Measurements from ENCODE around the gene ANP32A. TPM values are rescaled to one million over a fixed set of nuclear protein-coding genes. Genes with fewer than 3 reads are reported as not detected.

The ANP32A gene
- total RNA-seq, 1 experiment from 2014 or later, result 232 TPM

DNA sequence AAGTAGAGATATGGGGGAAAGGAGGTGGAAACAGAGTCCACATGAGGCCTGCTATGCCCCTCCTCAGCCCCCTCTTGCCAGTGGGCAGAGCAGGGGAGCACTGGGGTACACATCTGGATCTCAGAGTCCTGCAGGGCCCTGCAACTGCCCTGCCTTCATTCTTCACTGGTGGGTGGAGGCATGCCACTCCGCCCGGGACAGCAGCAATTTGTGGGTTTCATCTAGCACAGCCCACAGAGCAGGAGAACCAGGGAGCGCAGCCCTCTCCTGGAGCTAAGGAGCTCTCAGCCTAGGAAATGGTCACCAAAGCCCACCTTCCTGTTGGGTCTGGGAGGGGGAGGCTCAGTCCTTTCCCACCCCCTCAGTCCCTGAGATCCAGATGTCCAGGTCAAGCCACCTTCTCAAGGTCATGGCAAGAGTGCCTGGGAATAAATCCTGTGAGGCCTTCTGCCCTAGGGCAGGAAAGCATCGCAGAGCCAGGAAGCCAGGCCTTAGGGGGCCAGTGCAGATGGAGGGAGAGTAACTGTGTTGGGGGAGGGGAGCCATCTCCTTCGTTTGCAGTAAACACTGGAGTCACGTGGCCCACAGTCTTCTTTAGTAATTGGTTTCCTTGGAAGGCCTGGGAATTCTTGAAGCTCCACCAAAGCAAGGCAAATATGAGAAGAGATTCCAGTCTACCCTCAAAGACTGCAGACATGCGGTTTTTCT, 31.0 kb downstream of the ANP32A start (continued):
- TF ChIP-seq, protein P1, sequence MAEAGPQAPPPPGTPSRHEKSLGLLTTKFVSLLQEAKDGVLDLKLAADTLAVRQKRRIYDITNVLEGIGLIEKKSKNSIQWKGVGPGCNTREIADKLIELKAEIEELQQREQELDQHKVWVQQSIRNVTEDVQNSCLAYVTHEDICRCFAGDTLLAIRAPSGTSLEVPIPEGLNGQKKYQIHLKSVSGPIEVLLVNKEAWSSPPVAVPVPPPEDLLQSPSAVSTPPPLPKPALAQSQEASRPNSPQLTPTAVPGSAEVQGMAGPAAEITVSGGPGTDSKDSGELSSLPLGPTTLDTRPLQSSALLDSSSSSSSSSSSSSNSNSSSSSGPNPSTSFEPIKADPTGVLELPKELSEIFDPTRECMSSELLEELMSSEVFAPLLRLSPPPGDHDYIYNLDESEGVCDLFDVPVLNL (CRISPR knock-in tag; IDR thresholded peaks at IDR 0.05; ENCODE audit: borderline replicate concordance, low read depth), result no peak
- no peak for TF ChIP-seq MYBL2 (CRISPR knock-in tag; IDR thresholded peaks at IDR 0.05)
- TF ChIP-seq, protein P2, sequence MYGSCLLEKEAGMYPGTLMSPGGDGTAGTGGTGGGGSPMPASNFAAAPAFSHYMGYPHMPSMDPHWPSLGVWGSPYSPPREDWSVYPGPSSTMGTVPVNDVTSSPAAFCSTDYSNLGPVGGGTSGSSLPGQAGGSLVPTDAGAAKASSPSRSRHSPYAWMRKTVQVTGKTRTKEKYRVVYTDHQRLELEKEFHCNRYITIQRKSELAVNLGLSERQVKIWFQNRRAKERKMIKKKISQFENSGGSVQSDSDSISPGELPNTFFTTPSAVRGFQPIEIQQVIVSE (CRISPR knock-in tag; IDR thresholded peaks at IDR 0.05; ENCODE audit: borderline replicate concordance), result no peak
- no peak for TF ChIP-seq GRHL2 (CRISPR knock-in tag; IDR thresholded peaks at IDR 0.05; ENCODE audit: insufficient replicate concordance, severe bottlenecking)
- no peak for TF ChIP-seq TP53 (CRISPR knock-in tag; IDR thresholded peaks at IDR 0.05)
- TF ChIP-seq, protein P3, sequence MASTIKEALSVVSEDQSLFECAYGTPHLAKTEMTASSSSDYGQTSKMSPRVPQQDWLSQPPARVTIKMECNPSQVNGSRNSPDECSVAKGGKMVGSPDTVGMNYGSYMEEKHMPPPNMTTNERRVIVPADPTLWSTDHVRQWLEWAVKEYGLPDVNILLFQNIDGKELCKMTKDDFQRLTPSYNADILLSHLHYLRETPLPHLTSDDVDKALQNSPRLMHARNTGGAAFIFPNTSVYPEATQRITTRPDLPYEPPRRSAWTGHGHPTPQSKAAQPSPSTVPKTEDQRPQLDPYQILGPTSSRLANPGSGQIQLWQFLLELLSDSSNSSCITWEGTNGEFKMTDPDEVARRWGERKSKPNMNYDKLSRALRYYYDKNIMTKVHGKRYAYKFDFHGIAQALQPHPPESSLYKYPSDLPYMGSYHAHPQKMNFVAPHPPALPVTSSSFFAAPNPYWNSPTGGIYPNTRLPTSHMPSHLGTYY (CRISPR knock-in tag; IDR thresholded peaks at IDR 0.05), result no peak
- TF ChIP-seq JAZF1 (CRISPR knock-in tag; IDR thresholded peaks at IDR 0.05), result no peak
- TF ChIP-seq, protein P4, sequence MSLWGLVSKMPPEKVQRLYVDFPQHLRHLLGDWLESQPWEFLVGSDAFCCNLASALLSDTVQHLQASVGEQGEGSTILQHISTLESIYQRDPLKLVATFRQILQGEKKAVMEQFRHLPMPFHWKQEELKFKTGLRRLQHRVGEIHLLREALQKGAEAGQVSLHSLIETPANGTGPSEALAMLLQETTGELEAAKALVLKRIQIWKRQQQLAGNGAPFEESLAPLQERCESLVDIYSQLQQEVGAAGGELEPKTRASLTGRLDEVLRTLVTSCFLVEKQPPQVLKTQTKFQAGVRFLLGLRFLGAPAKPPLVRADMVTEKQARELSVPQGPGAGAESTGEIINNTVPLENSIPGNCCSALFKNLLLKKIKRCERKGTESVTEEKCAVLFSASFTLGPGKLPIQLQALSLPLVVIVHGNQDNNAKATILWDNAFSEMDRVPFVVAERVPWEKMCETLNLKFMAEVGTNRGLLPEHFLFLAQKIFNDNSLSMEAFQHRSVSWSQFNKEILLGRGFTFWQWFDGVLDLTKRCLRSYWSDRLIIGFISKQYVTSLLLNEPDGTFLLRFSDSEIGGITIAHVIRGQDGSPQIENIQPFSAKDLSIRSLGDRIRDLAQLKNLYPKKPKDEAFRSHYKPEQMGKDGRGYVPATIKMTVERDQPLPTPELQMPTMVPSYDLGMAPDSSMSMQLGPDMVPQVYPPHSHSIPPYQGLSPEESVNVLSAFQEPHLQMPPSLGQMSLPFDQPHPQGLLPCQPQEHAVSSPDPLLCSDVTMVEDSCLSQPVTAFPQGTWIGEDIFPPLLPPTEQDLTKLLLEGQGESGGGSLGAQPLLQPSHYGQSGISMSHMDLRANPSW (CRISPR knock-in tag; conservative IDR thresholded peaks at IDR 0.05; ENCODE audit: low read depth), result no peak
- TF ChIP-seq, protein P5, sequence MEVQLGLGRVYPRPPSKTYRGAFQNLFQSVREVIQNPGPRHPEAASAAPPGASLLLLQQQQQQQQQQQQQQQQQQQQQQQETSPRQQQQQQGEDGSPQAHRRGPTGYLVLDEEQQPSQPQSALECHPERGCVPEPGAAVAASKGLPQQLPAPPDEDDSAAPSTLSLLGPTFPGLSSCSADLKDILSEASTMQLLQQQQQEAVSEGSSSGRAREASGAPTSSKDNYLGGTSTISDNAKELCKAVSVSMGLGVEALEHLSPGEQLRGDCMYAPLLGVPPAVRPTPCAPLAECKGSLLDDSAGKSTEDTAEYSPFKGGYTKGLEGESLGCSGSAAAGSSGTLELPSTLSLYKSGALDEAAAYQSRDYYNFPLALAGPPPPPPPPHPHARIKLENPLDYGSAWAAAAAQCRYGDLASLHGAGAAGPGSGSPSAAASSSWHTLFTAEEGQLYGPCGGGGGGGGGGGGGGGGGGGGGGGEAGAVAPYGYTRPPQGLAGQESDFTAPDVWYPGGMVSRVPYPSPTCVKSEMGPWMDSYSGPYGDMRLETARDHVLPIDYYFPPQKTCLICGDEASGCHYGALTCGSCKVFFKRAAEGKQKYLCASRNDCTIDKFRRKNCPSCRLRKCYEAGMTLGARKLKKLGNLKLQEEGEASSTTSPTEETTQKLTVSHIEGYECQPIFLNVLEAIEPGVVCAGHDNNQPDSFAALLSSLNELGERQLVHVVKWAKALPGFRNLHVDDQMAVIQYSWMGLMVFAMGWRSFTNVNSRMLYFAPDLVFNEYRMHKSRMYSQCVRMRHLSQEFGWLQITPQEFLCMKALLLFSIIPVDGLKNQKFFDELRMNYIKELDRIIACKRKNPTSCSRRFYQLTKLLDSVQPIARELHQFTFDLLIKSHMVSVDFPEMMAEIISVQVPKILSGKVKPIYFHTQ (CRISPR knock-in tag; IDR thresholded peaks at IDR 0.05), result no peak
- no peak for TF ChIP-seq ZNF396 (CRISPR knock-in tag; IDR thresholded peaks at IDR 0.05; ENCODE audit: borderline replicate concordance)
- TF ChIP-seq, protein P6, sequence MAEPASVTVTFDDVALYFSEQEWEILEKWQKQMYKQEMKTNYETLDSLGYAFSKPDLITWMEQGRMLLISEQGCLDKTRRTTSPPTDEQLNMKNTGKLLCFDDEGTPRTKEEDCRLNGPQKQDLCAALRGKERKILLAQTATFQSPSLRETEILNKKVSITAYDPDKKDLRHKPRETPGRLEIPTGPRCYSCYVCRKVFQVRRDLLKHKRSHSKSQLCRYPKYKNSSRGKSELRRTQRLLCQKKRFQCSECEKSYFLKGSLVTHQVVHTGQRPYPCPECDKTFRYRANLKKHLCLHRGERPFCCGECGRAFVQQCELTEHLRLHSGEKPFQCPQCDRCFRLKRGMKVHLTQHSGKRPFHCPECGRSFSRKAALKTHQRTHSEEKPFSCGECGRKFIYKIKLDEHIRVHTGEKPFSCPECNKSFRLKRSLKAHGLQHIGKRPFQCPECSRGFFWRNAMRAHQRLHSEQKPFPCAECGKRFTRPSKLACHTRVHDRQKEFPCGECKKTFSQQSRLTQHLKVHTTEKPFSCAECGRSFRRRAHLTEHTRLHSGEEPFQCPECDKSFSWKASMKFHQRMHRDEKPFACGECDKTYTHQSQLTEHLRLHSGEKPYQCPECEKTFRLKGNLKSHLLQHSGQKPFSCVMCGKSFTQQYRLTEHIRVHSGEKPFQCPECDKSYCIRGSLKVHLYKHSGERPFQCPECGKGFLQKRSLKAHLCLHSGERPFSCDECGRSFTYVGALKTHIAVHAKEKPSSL (CRISPR knock-in tag; conservative IDR thresholded peaks at IDR 0.05), result no peak
- TF ChIP-seq, protein P7, sequence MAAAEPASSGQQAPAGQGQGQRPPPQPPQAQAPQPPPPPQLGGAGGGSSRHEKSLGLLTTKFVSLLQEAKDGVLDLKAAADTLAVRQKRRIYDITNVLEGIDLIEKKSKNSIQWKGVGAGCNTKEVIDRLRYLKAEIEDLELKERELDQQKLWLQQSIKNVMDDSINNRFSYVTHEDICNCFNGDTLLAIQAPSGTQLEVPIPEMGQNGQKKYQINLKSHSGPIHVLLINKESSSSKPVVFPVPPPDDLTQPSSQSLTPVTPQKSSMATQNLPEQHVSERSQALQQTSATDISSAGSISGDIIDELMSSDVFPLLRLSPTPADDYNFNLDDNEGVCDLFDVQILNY (CRISPR knock-in tag; IDR thresholded peaks at IDR 0.05), result no peak
- TF ChIP-seq, protein P8, sequence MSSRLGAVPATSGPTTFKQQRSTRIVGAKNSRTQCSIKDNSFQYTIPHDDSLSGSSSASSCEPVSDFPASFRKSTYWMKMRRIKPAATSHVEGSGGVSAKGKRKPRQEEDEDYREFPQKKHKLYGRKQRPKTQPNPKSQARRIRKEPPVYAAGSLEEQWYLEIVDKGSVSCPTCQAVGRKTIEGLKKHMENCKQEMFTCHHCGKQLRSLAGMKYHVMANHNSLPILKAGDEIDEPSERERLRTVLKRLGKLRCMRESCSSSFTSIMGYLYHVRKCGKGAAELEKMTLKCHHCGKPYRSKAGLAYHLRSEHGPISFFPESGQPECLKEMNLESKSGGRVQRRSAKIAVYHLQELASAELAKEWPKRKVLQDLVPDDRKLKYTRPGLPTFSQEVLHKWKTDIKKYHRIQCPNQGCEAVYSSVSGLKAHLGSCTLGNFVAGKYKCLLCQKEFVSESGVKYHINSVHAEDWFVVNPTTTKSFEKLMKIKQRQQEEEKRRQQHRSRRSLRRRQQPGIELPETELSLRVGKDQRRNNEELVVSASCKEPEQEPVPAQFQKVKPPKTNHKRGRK (CRISPR knock-in tag; IDR thresholded peaks at IDR 0.05; ENCODE audit: borderline replicate concordance), result no peak
- TF ChIP-seq PRRX2 (CRISPR knock-in tag; IDR thresholded peaks at IDR 0.05), result no peak
- no peak for TF ChIP-seq TCF7 (CRISPR knock-in tag; IDR thresholded peaks at IDR 0.05; ENCODE audit: low read depth)
- TF ChIP-seq, protein P9, sequence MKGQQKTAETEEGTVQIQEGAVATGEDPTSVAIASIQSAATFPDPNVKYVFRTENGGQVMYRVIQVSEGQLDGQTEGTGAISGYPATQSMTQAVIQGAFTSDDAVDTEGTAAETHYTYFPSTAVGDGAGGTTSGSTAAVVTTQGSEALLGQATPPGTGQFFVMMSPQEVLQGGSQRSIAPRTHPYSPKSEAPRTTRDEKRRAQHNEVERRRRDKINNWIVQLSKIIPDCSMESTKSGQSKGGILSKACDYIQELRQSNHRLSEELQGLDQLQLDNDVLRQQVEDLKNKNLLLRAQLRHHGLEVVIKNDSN (CRISPR knock-in tag; IDR thresholded peaks at IDR 0.05), result peak; percentile 88
- TF ChIP-seq MXD4 (CRISPR knock-in tag; IDR thresholded peaks at IDR 0.05; ENCODE audit: borderline replicate concordance), result no peak
- TF ChIP-seq NR3C1 (CRISPR knock-in tag; conservative IDR thresholded peaks at IDR 0.05; ENCODE audit: low read depth), result no peak
- TF ChIP-seq CBFB (CRISPR knock-in tag; IDR thresholded peaks at IDR 0.05; ENCODE audit: low read depth), result no peak
- no peak for TF ChIP-seq ZNF138 (CRISPR knock-in tag; conservative IDR thresholded peaks at IDR 0.05)
- TF ChIP-seq, protein P10, sequence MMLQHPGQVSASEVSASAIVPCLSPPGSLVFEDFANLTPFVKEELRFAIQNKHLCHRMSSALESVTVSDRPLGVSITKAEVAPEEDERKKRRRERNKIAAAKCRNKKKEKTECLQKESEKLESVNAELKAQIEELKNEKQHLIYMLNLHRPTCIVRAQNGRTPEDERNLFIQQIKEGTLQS (CRISPR knock-in tag; conservative IDR thresholded peaks at IDR 0.05), result no peak
